HAP-1 (cell line): ENCODE results near the gene SIPA1.

Experiments
- DNase-seq, 2 experiments: peaks; one replicate each; pipeline ENCODE4 v3.0.0-alpha.2; 2016 to 2020; ENCODE audit warnings: low spot score in 2 of 2
- H3K27me3 ChIP-seq: fragments of 250-450 bp; sonication (Bioruptor Pico); 2 replicates; pipeline ENCODE4 v1.5.1; 2020; ENCODE audit warnings: low read depth, mild to moderate bottlenecking, moderate library complexity
- H3K36me3 ChIP-seq: fragments of 250-450 bp; sonication (Bioruptor Pico); replicated peaks from 2 replicates; pipeline ENCODE4 v1.5.1; 2020; ENCODE audit warnings: mild to moderate bottlenecking
- H3K4me1 ChIP-seq: fragments of 250-450 bp; sonication (Bioruptor Pico); 2 replicates; pipeline ENCODE4 v1.5.1; 2020; ENCODE audit warnings: mild to moderate bottlenecking
- H3K4me3 ChIP-seq: fragments of 250-450 bp; sonication (Bioruptor Pico); 2 replicates; pipeline ENCODE4 v1.5.1; 2020; ENCODE audit warnings: mild to moderate bottlenecking, moderate library complexity
- H3K9me3 ChIP-seq: fragments of 250-450 bp; sonication (Bioruptor Pico); 2 replicates; pipeline ENCODE4 v1.5.1; 2020; ENCODE audit warnings: mild to moderate bottlenecking, moderate library complexity
- in situ Hi-C: fragments of 300-500 bp; cut with MboI; formaldehyde crosslinking; loops from 3 replicates; pipeline ENCODE4 v1.14.3; 2020; ENCODE audit warnings: low sequenced_read_pairs, inconsistent platforms, mixed read lengths

The SIPA1 gene

GRCh38 chr11:65599216-65599954 lies 38.5 kb upstream of the SIPA1 start:
- Histone ChIP-seq H3K4me3 (no peak overlapping the region), H3K4me1 (no peaks in the 10 kb centered on the region), H3K36me3 (peaks cover 15% of the 10 kb centered on the region), H3K9me3 (no peaks in the 10 kb centered on the region), H3K27me3 (no peaks in the 10 kb centered on the region)
- in situ Hi-C loops, result no loop called here
- no peak for DNase-seq

GRCh38 chr11:65599955-65600246 lies 38.0 kb upstream of the SIPA1 start:
- Histone ChIP-seq H3K9me3 (no peaks in the 10 kb centered on the region), H3K27me3 (no peaks in the 10 kb centered on the region), H3K4me1 (no peaks in the 10 kb centered on the region), H3K4me3 (no peak overlapping the region), H3K36me3 (peaks cover 19% of the 10 kb centered on the region)
- in situ Hi-C loops, result no loop called here
- DNase-seq, result no peak

- Histone ChIP-seq H3K4me1 (no peaks in the 10 kb centered on the region), H3K4me3 (no peak overlapping the region)
These were observed 33.6 kb upstream of the SIPA1 start for GRCh38 chr11:65604258-65604657.

GRCh38 chr11:65606876-65607613 lies 30.9 kb upstream of the SIPA1 start:
- Histone ChIP-seq H3K4me1 (peaks cover 2% of the 10 kb centered on the region; the same call in 1 of the 2 replicates), H3K9me3 (no peaks in the 10 kb centered on the region), H3K27me3 (no peaks in the 10 kb centered on the region), H3K36me3 (peaks cover 19% of the 10 kb centered on the region), H3K4me3 (no peak overlapping the region)
- DNase-seq, result peak in 1 of 2 experiments; percentile 67
- in situ Hi-C loops, result no loop called here

More at GRCh38 chr11:65604258-65604657, 33.6 kb upstream of the SIPA1 start:
- H3K9me3 ChIP-seq, result no peaks in the 10 kb centered on the region
- H3K36me3 ChIP-seq, result peaks cover 19% of the 10 kb centered on the region
- in situ Hi-C loops, result no loop called here
- no peak for DNase-seq
- H3K27me3 ChIP-seq, result no peaks in the 10 kb centered on the region

GRCh38 chr11:65607614-65608426 lies 30.1 kb upstream of the SIPA1 start:
- Histone ChIP-seq H3K27me3 (no peaks in the 10 kb centered on the region), H3K36me3 (peaks cover 19% of the 10 kb centered on the region), H3K4me1 (peaks cover 3% of the 10 kb centered on the region; the same call in 1 of the 2 replicates), H3K4me3 (no peak overlapping the region), H3K9me3 (no peaks in the 10 kb centered on the region)
- in situ Hi-C loops, result no loop called here
- no peak for DNase-seq

- H3K9me3 ChIP-seq, result no peaks in the 10 kb centered on the region
- H3K4me1 ChIP-seq, result peaks cover 7% of the 10 kb centered on the region
- in situ Hi-C loops, result no loop called here
- no peak overlapping the region for H3K4me3 ChIP-seq
- no peak for DNase-seq
- no peaks in the 10 kb centered on the region for H3K27me3 ChIP-seq
- H3K36me3 ChIP-seq, result peaks cover 15% of the 10 kb centered on the region
These were observed 28.7 kb upstream of the SIPA1 start for GRCh38 chr11:65609229-65609628.

GRCh38 chr11:65609665-65610064 lies 28.2 kb upstream of the SIPA1 start:
- H3K4me1 ChIP-seq, result peaks cover 7% of the 10 kb centered on the region
- H3K9me3 ChIP-seq, result no peaks in the 10 kb centered on the region
- in situ Hi-C loops, result no loop called here
- peaks cover 10% of the 10 kb centered on the region for H3K36me3 ChIP-seq
- no peak overlapping the region for H3K4me3 ChIP-seq
- no peak for DNase-seq
- no peaks in the 10 kb centered on the region for H3K27me3 ChIP-seq

- no peak overlapping the region for H3K4me3 ChIP-seq
- H3K9me3 ChIP-seq, result no peaks in the 10 kb centered on the region
- DNase-seq, result no peak
- peaks cover 6% of the 10 kb centered on the region; the same call in 1 of the 2 replicates for H3K36me3 ChIP-seq
- no peaks in the 10 kb centered on the region for H3K27me3 ChIP-seq
- in situ Hi-C loops, result no loop called here
- H3K4me1 ChIP-seq, result peaks cover 7% of the 10 kb centered on the region
These were observed 27.5 kb upstream of the SIPA1 start for GRCh38 chr11:65610404-65610803.

GRCh38 chr11:65611028-65611757 lies 26.7 kb upstream of the SIPA1 start:
- Histone ChIP-seq H3K4me3 (no peak overlapping the region), H3K4me1 (peaks cover 7% of the 10 kb centered on the region)

GRCh38 chr11:65611758-65612603 lies 25.9 kb upstream of the SIPA1 start:
- peaks cover 5% of the 10 kb centered on the region for H3K36me3 ChIP-seq
- DNase-seq, result no peak
- peaks cover 9% of the 10 kb centered on the region for H3K4me1 ChIP-seq
- no peaks in the 10 kb centered on the region for H3K27me3 ChIP-seq
- in situ Hi-C loops, result no loop called here
- H3K4me3 ChIP-seq, result no peak overlapping the region
- no peaks in the 10 kb centered on the region for H3K9me3 ChIP-seq

More at GRCh38 chr11:65611028-65611757, 26.7 kb upstream of the SIPA1 start:
- H3K27me3 ChIP-seq, result no peaks in the 10 kb centered on the region
- no peak for DNase-seq
- in situ Hi-C loops, result no loop called here
- H3K9me3 ChIP-seq, result no peaks in the 10 kb centered on the region
- no peaks in the 10 kb centered on the region; the same call in 1 of the 2 replicates for H3K36me3 ChIP-seq

GRCh38 chr11:65612691-65613090 lies 25.2 kb upstream of the SIPA1 start:
- Histone ChIP-seq H3K36me3 (peaks cover 11% of the 10 kb centered on the region), H3K9me3 (no peaks in the 10 kb centered on the region), H3K4me3 (peak overlapping the region; percentile 86; the same call in 1 of the 2 replicates), H3K27me3 (no peaks in the 10 kb centered on the region), H3K4me1 (peaks cover 9% of the 10 kb centered on the region)
- DNase-seq, result no peak
- in situ Hi-C loops, result no loop called here

- DNase-seq, result peak in 1 of 2 experiments; percentile 36
- Histone ChIP-seq H3K9me3 (no peaks in the 10 kb centered on the region), H3K36me3 (peaks cover 17% of the 10 kb centered on the region), H3K4me3 (peak overlapping the region; percentile 86), H3K4me1 (peaks cover 9% of the 10 kb centered on the region), H3K27me3 (no peaks in the 10 kb centered on the region)
- in situ Hi-C loops, result no loop called here
These were observed 24.6 kb upstream of the SIPA1 start for GRCh38 chr11:65613091-65613928.
